Erythroblast (primary cell): Measurements from ENCODE around the gene IL17RC.

Experiments
- DNase-seq, 2 experiments: peaks; one replicate each; lab custom pipeline; 2025; lab: John Stamatoyannopoulos, UW
- GATA1 ChIP-seq: IDR thresholded peaks from 2 replicates; pipeline ENCODE4 v1.6.1; 2011; ENCODE audit warnings: low read depth, mild to moderate bottlenecking, control low read depth, low read length, moderate library complexity
- POLR2A ChIP-seq: IDR thresholded peaks from 2 replicates; pipeline ENCODE4 v1.6.1; 2011; ENCODE audit warnings: mild to moderate bottlenecking, low read length

IL17RC gene

DNA sequence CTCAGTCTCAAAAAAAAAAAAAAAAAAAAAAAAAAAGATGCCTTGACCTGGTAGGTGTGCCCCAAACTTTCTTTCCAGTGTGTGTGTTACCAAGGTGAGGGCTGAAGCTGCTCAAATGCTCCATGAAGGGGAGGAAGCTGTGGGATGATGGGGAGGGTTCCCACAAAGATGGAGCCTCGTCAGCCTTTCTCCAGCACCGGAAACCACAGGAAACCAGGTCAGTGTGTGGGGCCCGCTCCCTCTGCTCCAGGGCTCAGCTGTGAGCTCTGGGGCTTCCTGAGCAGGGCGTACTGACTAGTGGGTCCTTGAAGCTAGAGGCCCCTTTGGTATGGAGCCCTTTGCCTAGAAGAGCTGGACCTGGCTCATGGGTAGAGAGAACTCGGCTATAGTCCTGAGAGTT lies 14.9 kb upstream of the IL17RC start:
- no peak for DNase-seq
- TF ChIP-seq GATA1 (no peak), POLR2A (no peak)

DNA sequence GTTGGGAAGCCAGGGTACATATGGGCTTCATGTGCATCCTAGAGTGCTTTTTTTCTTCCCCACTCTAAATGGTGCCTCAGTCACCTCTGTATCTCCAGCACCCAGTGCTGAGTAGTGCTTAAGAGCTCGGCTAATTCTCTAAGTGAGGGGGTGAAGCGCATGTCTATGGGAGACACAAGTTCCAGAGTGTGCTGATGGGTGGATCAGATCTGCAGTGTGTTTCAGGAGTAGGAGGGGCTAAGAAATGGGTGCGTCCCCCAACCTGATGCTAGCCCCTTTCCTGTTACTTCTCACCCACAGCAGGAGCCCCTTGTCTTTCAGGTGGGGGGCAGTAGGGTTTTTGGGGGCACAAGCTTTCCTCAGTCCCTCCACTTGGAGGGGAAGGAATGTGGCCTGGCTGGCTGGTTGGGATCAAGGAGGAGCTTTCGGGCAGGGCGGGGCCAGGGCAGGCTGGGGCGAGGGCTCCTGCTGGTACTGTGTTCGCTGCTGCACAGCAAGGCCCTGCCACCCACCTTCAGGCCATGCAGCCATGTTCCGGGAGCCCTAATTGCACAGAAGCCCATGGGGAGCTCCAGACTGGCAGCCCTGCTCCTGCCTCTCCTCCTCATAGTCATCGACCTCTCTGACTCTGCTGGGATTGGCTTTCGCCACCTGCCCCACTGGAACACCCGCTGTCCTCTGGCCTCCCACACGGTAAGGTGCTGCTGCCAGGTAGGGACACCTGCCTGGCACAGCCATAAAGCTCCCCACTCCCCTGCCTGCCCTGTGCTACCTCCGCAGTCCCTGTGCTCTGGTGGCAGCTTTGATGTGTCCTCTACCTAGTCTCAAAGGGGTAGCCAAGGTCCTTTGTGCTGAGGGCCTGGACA lies 14.3 kb upstream of the IL17RC start, which contains the start of gene IL17RE:
Gene IL17RE, plus strand, starts transcription at position 477 of the 866 bp plus-strand sequence. Its CDS starts 85 bp downstream, at position 562.
- TF ChIP-seq POLR2A (no peak), GATA1 (no peak)
- DNase-seq = peak; percentile 31 to 38

DNA sequence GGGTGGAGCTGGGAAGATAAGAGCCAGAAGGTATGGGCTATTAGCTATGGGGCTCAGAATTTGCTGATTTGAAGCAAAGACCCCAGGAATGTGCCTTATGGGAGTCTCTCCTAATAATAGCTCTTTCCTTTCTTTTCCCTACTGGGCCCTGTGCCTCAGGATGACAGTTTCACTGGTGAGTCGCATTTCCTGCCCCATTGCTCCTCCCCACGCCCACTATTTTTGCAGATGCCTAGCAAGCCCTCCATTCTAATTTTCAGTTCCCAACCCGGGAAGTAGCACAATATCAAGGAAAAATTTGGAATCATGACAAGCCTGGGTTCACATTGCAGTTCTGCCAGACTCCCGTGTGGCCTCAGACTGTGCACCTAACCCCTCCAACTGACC lies 13.7 kb upstream of the IL17RC start:
- DNase-seq = no peak
- TF ChIP-seq GATA1 (no peak), POLR2A (no peak)

DNA sequence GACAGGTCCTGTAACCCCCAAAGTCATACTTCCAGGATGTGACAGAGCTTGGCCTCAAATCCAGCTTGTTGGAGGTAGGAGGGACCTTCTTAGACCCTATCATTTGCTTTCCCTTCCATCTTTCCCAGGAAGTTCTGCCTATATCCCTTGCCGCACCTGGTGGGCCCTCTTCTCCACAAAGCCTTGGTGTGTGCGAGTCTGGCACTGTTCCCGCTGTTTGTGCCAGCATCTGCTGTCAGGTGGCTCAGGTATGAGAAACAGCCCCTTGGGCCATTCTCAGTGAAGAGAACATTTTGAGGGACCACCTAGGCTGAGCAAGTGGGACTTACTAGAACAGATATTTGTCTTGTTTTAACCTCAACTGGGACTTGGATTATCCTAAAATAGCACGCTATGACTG lies 13.0 kb upstream of the IL17RC start:
- no peak for TF ChIP-seq POLR2A
- no peak for TF ChIP-seq GATA1
- no peak for DNase-seq

DNA sequence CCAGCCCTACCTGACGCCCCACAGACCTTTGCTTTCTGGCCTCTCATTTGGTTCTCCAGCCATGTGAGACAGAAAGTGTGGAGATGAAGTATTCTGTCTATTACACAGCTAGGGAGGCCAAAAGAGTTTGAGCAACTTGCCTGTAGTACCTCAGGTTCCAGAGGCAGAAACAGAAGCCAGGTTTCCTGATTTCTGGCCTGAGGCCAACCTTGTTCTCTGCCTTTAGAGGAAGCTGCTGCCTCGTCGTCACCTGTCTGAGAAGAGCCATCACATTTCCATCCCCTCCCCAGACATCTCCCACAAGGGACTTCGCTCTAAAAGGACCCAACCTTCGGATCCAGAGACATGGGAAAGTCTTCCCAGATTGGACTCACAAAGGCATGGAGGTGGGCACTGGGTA lies 10.4 kb upstream of the IL17RC start:
- DNase-seq = no peak
- no peak for TF ChIP-seq POLR2A
- no peak for TF ChIP-seq GATA1

DNA sequence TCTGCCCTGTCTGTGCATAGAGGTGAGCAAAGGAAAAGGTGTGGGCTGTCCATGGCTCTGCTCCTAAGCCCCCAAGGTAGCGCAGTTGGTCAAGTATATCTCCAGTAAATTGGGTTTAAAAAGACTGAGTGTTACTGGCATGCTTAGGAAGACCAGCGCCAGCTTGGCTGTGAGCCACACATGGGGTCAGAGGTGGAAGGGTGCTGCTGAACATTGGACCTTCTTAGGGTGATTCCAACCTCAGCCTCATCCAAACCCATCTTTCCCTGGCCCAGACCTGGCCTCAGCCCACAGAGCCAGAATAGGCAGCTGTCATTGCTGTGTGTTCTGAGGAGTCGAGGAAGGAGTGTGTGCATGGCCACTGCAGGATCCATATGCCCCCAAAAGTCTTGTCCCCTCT lies 8.6 kb upstream of the IL17RC start:
- no peak for DNase-seq
- no peak for TF ChIP-seq POLR2A
- TF ChIP-seq GATA1 = no peak

DNA sequence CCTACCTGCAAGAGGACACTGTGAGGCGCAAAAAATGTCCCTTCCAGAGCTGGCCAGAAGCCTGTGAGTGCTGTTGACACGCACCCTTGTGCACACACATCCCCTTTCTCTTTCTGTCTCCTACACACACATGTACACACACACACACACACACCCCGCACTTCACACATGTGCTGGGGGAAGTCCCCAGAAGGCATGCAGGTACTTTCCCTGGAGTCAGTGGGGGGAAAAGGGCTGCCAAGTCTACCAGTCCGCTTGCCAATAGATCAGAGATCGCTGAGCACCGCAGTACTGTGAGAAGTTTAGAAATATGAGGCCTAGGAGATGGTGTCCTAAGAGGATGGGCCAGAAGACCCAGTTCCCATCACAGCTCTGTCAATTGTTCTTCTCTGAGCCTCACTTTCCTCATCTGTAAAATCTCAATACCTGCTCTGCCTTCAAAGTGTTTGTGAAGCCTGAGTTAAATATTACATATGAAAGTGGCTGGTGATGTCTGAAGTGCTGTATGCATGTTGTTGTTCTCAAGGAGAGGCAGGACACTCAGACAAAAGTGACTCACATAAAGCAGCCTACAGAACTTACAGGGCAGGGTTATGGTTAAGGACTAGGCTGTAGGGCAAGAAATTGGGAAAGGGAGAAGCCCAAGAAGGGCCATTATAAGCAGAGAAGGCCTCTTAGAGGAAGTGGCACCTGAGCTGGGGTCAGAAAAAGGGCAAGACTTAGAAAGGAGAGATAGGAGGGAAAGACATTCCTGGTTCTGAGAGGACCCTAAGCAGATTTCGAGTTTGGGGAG lies 7.5 kb upstream of the IL17RC start:
- DNase-seq = no peak
- TF ChIP-seq POLR2A = no peak
- TF ChIP-seq GATA1 = no peak

GRCh38 chr3:9911863-9912262 lies 5.0 kb upstream of the IL17RC start:
- TF ChIP-seq POLR2A = no peak
- TF ChIP-seq GATA1 = no peak

GRCh38 chr3:9912294-9912935 lies 4.5 kb upstream of the IL17RC start:
- TF ChIP-seq POLR2A (peak; percentile 17), GATA1 (no peak)
- peak; percentile 80 to 82 for DNase-seq

More at GRCh38 chr3:9911863-9912262, 5.0 kb upstream of the IL17RC start:
- DNase-seq = no peak

GRCh38 chr3:9913601-9914000 lies 3.3 kb upstream of the IL17RC start:
- no peak for DNase-seq
- no peak for TF ChIP-seq GATA1
- no peak for TF ChIP-seq POLR2A

DNA sequence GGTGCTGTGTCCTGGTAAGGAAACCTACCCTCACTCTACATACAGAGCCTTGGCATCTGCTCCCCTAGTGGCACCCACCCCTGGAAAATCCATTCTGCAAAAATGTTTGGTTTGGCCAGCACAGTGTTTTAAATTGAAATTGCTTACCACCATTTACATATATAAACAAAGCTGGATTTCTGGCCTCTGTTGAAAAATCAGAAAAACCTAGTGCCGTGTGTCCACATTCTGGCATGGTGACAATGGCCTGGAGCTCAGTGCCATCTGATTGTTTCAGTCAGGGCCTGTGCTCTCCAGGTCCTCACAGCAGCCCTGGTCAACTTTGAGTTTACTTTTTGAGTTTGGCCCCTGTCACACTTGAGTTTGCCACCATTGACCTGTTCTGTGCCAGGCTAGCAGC lies 2.9 kb upstream of the IL17RC start:
- TF ChIP-seq POLR2A (no peak), GATA1 (no peak)

GRCh38 chr3:9914559-9915253 lies 2.2 kb upstream of the IL17RC start:
- TF ChIP-seq GATA1 = no peak
- TF ChIP-seq POLR2A = no peak
- peak; percentile 83 to 88 for DNase-seq

More for the DNA sequence above, 2.9 kb upstream of the IL17RC start:
- DNase-seq = no peak
